Body of pancreas (tissue), 4 donors: ENCODE results near the gene MEIOC. TPM values are rescaled to one million over a fixed set of nuclear protein-coding genes. Genes with fewer than 3 reads are reported as not detected.
"Not testable (repeated sequence)": the region's sequence is repeated elsewhere in the genome, so short reads cannot be mapped to it uniquely, and the experiment has no call there.

ENCODE experiments used
- ATAC-seq: fragments of 150-250 bp; one replicate; pipeline ENCODE4 v1.9.1; 2016
- DNase-seq, 4 donors: peaks; one replicate each; pipeline ENCODE4 v3.0.0-alpha.2; 2019
- H3K27ac ChIP-seq, 4 donors: fragments of 200-600 bp; sonication (generic); 1 replicate in 3 of 4; 2 replicates in 1 of 4; pipeline versions ENCODE4 v1.5.1 to v1.6.1; 2016 to 2019; ENCODE audit warnings: mild to moderate bottlenecking in 1 of 4, mixed read lengths in 1 of 4, moderate library complexity in 1 of 4
- H3K27me3 ChIP-seq, 2 donors: fragments of 200-600 bp; sonication (generic); one replicate each; pipeline ENCODE4 v1.6.0; 2016; ENCODE audit warnings: mild to moderate bottlenecking in 1 of 2
- H3K36me3 ChIP-seq, 2 donors: fragments of 200-600 bp; sonication (generic); replicated peaks in 1 of 2; 2 replicates each; pipeline ENCODE4 v1.5.1; 2016; ENCODE audit warnings: low read depth in 2 of 2; ENCODE audit not compliant: insufficient read depth in 1 of 2
- H3K4me1 ChIP-seq: fragments of 200-600 bp; sonication (generic); one replicate; pipeline ENCODE4 v1.6.0; 2016
- H3K4me3 ChIP-seq, 2 donors: fragments of 200-600 bp; sonication (generic); 1 replicate in 1 of 2; 2 replicates in 1 of 2; pipeline ENCODE4 v1.5.1; 2016 to 2019
- H3K9me3 ChIP-seq, 3 donors: fragments of 200-600 bp; sonication (generic); 1 replicate in 2 of 3; 2 replicates in 1 of 3; pipeline ENCODE4 v1.5.1; 2016
- POLR2A ChIP-seq, 3 donors: fragments of 450-650 bp; IDR thresholded peaks; one replicate each; pipeline ENCODE4 v1.6.1; 2016; ENCODE audit warnings: antibody characterized with exemption in 3 of 3, mild to moderate bottlenecking in 2 of 3
- WGBS, 2 donors: methylation state at CpG; one replicate each; pipeline ENCODE4 v1.1.5; 2017; 5-methylcytosine and 5-hydroxymethylcytosine counted together
- intact Hi-C: fragments of 100-400 bp; cut with DNase I; formaldehyde crosslinking; loops from one replicate; pipeline ENCODE4 v1.15.1; 2023
- total RNA-seq, 2 donors: library from RNA; depleted of rRNA; stranded (reverse); fragments of >200 nt; gene quantifications; one replicate each; pipeline ENCODE4 v1.1.0, GENCODE V29; 2016
- TF ChIP-seq, protein P1 (sequence below), 7 experiments: fragments of 450-650 bp in 4 of 7; fragments of 200-600 bp in 3 of 7; sonication (generic) in 3 of 7; IDR thresholded peaks; one replicate each; pipeline ENCODE4 v1.5.1; 2016 to 2019; ENCODE audit warnings: antibody characterized with exemption in 7 of 7

MEIOC gene
- total RNA-seq, 2 donors from 2014 or later = not detected

DNA sequence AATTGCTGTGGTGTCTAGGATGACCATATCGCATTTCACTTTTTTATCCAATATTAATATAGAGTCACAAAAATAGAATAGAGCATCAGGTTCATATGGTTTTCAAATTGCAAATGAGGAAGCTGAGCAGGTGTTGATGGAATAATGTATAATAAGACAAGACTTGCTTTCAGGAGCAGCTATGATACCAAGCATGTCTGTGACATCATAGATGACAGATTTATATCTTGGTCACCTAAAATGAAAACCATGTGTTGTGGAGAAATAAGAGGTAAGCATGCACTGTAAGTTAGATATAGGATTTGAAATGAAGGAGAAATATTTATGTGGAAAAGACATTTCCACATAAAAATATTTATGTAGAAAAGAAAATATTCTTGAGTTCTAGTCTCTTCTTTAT, 8.6 kb downstream of the MEIOC start:
- ATAC-seq (no peak), DNase-seq (no peak)
- H3K4me1 ChIP-seq = no peaks in the 10 kb centered on the region
- no peak overlapping the region for H3K4me3 ChIP-seq
- intact Hi-C loops = no loop called here
- no peaks in the 10 kb centered on the region for H3K27me3 ChIP-seq
- no peaks in the 10 kb centered on the region for H3K9me3 ChIP-seq
- H3K36me3 ChIP-seq = no peaks in the 10 kb centered on the region
- H3K27ac ChIP-seq = no peak overlapping the region
- 80 to 100% methylated on average over 1 of the region's 1 CpG for WGBS, 2 donors
- TF ChIP-seq POLR2A (IDR thresholded peaks at IDR 0.05) = no peak
- TF ChIP-seq, protein P1, sequence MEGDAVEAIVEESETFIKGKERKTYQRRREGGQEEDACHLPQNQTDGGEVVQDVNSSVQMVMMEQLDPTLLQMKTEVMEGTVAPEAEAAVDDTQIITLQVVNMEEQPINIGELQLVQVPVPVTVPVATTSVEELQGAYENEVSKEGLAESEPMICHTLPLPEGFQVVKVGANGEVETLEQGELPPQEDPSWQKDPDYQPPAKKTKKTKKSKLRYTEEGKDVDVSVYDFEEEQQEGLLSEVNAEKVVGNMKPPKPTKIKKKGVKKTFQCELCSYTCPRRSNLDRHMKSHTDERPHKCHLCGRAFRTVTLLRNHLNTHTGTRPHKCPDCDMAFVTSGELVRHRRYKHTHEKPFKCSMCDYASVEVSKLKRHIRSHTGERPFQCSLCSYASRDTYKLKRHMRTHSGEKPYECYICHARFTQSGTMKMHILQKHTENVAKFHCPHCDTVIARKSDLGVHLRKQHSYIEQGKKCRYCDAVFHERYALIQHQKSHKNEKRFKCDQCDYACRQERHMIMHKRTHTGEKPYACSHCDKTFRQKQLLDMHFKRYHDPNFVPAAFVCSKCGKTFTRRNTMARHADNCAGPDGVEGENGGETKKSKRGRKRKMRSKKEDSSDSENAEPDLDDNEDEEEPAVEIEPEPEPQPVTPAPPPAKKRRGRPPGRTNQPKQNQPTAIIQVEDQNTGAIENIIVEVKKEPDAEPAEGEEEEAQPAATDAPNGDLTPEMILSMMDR (IDR thresholded peaks at IDR 0.05) = no peak

DNA sequence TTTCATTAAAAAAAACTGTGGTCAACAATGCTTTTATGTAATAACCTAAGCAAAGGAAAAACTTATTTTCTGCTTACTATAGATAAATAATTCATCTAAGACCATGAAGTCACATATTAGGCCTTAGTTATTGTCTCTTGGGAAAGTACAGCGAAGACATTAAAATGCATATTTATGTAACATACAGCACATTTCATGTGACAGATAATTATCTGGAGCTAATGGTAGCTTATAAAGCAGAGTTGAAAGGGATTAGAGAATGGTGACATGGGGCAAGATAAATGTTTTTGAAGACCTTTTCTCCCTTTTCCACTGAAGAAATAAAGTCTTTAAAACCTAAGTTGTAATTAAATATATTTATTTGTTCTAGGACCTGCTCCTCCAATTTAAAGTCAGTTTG, 9.7 kb downstream of the MEIOC start:
- no peak overlapping the region for H3K4me3 ChIP-seq
- no peaks in the 10 kb centered on the region for H3K27me3 ChIP-seq
- H3K36me3 ChIP-seq = no peaks in the 10 kb centered on the region
- intact Hi-C loops = no loop called here
- H3K9me3 ChIP-seq = no peaks in the 10 kb centered on the region
- DNase-seq (no peak), ATAC-seq (no peak)
- no peak overlapping the region for H3K27ac ChIP-seq
- WGBS, 2 donors = 87 to 94% methylated on average over 1 of the region's 1 CpG
- H3K4me1 ChIP-seq = no peaks in the 10 kb centered on the region
- TF ChIP-seq, protein P1 (IDR thresholded peaks at IDR 0.05) = no peak
- TF ChIP-seq POLR2A (IDR thresholded peaks at IDR 0.05) = no peak

DNA sequence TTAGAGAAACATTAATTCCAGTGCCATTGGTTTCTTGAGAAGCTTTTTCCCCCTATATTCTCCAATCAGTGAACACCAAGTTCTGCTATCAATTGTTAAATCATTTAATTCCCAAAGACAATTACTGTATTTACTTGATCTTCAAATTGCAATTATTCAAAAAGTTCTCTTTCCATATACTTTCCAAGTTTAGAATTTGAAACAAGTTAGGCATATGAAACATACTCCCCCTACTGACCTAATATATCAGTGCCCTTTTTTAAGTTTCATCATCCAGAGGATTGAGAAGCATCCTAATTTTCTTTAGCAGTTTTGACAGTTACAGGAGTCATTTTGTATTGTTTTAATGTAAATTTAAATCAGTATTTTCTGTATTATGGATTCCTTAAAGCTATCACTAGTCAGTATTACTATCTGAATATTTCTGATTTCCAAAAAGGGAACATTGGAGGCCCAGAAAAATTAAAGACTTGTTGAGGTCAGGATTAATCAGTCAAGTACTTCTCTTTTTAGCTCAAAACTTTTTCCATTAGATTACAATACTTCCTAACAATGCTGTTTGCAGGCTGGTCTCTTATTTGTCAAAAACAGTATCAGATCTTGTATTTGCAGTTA, 16.3 kb downstream of the MEIOC start:
- Histone ChIP-seq H3K9me3 (no peaks in the 10 kb centered on the region), H3K27me3 (no peaks in the 10 kb centered on the region), H3K4me1 (no peaks in the 10 kb centered on the region), H3K27ac (no peak overlapping the region), H3K36me3 (no peaks in the 10 kb centered on the region), H3K4me3 (no peak overlapping the region)
- intact Hi-C loops = no loop called here
- TF ChIP-seq POLR2A (IDR thresholded peaks at IDR 0.05) = no peak
- TF ChIP-seq, protein P1 (IDR thresholded peaks at IDR 0.05) = peak in 6 of 7 experiments; percentile 32 to 49 (median 40)
- ATAC-seq (no peak), DNase-seq (no peak)

DNA sequence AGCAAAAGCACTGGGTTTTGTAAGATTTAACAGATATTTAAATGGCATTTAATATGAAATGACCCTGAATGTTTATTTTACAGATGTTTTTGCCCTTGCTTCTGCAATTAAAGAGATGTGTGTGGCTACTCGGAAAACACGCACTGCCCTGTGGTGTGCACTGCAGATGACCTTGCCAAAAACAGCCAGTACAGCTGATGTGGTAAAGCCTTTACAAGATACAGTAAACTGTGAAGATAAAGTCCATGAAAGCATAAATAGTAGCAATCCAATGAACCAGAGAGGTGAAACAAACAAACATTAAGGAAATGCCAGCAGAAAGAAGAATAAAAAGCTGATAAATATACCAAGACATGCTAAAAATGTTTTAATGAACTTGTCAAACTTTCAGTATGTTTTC, 17.6 kb downstream of the MEIOC start:
- intact Hi-C loops = no loop called here
- Histone ChIP-seq H3K4me3 (no peak overlapping the region), H3K36me3 (peaks cover 0 to 2% of the 10 kb centered on the region in 2 donors), H3K27ac (no peak overlapping the region), H3K9me3 (no peaks in the 10 kb centered on the region), H3K27me3 (no peaks in the 10 kb centered on the region), H3K4me1 (no peaks in the 10 kb centered on the region)
- WGBS, 2 donors = 40 to 46% methylated on average over 2 of the region's 2 CpGs
- no peak for DNase-seq
- TF ChIP-seq POLR2A (IDR thresholded peaks at IDR 0.05) = no peak
- TF ChIP-seq, protein P1 (IDR thresholded peaks at IDR 0.05) = no peak
- no peak for ATAC-seq

DNA sequence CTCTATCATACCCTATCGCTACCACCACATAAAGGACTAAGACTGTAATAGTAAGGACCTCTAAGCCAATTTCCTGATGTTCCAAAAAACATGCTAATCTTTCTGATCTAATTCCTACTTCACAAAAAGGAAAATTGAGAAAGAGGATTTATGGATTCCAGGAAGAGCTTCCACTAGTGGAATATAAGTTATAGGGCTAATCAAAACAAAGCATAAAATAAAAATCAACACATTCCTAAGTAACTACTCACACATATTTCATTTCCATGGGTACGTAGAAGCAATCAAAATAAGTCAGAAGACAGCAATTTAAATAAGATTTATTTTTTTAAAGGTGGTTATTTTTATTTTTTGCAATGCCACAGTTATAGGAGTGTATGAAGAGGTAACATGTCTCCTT, 20.9 kb downstream of the MEIOC start:
- no peak for ATAC-seq
- DNase-seq = no peak
- WGBS, 2 donors = 68 to 71% methylated on average over 2 of the region's 2 CpGs
- H3K27ac ChIP-seq = no peak overlapping the region
- no peaks in the 10 kb centered on the region for H3K9me3 ChIP-seq
- H3K36me3 ChIP-seq = peaks cover 0 to 10% of the 10 kb centered on the region in 2 donors
- H3K27me3 ChIP-seq = no peaks in the 10 kb centered on the region
- no peak overlapping the region for H3K4me3 ChIP-seq
- no peak for TF ChIP-seq POLR2A (IDR thresholded peaks at IDR 0.05)
- TF ChIP-seq, protein P1 (IDR thresholded peaks at IDR 0.05) = no peak
- intact Hi-C loops = no loop called here
- H3K4me1 ChIP-seq = no peaks in the 10 kb centered on the region

DNA sequence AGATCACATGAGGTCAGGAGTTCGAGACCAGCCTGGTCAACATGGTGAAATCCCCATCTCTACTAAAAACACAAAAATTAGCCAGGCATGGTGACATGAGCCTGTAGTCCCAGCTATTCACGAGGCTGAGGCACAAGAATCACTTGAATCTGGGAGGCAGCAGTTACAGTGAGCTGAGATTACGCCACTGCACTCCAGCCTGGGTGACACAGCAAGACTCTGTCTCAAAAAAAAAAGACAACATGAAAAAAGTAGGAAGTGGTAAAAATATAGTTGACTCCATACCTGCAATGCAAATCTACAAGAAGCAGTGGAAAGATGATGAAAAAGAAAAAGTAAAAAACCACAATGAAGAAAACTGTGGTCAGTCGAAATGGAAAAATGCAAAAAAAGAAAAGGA, 27.0 kb downstream of the MEIOC start:
- ATAC-seq, H3K9me3 ChIP-seq, DNase-seq, intact Hi-C loops, H3K4me3 ChIP-seq, H3K4me1 ChIP-seq, H3K27me3 ChIP-seq, H3K27ac ChIP-seq: not testable (repeated sequence)
- H3K36me3 ChIP-seq = peaks cover 0 to 12% of the 10 kb centered on the region in 2 donors
- 73 to 80% methylated on average over 4 of the region's 4 CpGs for WGBS, 2 donors
